KG1 (cell line): Measurements from ENCODE around the gene MTMR12.

ENCODE experiments used
- DNase-seq: peaks from one replicate; lab custom pipeline; 2025; lab: John Stamatoyannopoulos, UW

MTMR12 gene, protein sequence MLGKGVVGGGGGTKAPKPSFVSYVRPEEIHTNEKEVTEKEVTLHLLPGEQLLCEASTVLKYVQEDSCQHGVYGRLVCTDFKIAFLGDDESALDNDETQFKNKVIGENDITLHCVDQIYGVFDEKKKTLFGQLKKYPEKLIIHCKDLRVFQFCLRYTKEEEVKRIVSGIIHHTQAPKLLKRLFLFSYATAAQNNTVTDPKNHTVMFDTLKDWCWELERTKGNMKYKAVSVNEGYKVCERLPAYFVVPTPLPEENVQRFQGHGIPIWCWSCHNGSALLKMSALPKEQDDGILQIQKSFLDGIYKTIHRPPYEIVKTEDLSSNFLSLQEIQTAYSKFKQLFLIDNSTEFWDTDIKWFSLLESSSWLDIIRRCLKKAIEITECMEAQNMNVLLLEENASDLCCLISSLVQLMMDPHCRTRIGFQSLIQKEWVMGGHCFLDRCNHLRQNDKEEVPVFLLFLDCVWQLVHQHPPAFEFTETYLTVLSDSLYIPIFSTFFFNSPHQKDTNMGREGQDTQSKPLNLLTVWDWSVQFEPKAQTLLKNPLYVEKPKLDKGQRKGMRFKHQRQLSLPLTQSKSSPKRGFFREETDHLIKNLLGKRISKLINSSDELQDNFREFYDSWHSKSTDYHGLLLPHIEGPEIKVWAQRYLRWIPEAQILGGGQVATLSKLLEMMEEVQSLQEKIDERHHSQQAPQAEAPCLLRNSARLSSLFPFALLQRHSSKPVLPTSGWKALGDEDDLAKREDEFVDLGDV

DNA sequence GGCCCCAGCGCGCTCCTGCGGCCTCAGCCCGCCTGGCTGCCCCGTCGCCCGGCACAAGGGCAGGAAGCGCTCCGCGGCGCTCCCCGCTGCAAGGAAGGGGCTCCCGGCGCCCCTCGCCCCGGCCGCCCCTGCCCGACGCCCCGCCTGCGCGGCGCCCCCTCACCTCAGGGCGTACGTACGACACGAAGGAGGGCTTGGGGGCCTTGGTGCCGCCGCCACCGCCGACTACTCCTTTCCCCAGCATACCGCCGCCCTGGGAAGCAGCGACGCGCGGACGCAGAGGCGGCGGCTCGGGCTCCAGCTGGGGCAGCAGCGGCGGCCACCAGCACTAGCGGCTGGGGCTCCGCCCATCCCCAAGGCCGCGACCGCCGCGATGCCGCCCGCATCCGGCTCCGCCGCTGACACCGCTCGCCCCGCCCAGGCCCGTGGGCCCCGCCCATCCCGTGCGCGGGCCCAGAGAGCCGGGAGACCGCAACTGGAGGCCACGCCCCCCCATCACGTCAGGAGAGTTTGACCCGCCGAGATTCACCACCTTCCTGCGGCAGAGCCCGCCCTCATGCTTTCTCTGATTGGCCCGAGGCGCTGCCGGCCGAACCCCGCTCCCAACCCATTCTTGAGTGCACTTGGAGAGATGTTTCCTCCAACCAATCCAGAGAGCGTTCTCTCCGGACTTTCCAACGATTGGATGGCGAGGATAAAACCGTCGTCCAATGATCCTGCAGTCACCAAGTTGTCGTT lies at the start of gene MTMR12:
TSS of gene MTMR12 (minus strand) at position 345 of the 738 bp plus-strand sequence. CDS start at position 244, 101 bp downstream.
- peak; percentile 98 for DNase-seq

DNA sequence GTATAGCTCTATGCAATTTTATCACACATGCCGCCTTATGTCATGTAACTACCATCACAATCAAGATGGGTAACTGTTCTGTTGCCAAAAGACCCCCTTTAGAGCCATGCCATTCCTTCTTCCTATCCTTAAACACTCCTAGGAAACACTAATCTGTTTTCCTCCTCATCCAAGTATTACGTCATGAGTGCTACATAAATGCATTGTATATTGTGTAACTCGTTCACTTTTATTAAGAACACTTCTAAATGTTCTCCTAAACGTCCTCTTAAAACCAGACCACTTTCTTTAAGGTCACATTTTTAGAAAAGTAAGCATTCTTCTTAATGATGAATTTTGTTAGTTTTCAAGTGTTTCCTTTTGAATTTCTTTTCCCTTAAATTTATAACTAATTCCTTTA lies 49.8 kb upstream of the MTMR12 start:
- DNase-seq: no peak

DNA sequence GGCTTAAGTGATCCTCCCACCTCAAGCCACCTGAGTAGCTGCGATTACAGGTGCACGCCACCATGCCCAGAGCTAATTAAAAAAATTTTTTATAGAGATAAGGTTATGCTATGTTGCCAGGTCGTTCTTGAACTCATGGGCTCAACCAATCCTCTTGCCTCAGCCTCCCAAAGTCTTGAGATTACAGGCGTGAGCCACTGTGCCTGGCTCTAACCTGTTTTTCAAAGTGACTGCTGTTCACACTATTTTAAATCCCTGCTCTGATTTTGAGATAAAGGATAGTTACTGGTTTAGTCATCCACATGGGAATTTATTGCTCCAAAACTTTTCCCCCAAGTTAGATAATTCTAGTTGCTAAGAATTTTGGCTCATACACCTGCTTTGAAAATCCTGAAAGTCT lies 48.2 kb upstream of the MTMR12 start:
- DNase-seq: no peak

DNA sequence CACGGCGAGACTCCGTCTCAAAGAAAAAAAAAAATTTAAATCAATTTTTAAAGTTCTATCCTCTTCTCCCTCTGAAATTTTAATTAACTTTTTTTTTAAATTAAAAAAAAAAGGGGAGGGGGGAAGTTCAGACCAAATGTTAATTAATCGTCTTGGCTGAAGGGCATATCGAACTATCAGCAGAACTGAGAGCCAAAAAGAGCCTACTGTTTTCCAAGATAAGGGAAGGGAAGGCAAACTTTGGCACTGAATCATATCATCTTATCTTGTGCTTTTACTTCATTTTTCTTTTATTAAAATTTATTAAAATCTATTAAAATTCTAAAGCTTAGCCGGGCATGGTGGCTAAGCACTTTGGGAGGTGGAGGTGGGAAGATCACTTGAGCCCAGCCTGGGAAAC lies 45.9 kb upstream of the MTMR12 start:
- no peak for DNase-seq

DNA sequence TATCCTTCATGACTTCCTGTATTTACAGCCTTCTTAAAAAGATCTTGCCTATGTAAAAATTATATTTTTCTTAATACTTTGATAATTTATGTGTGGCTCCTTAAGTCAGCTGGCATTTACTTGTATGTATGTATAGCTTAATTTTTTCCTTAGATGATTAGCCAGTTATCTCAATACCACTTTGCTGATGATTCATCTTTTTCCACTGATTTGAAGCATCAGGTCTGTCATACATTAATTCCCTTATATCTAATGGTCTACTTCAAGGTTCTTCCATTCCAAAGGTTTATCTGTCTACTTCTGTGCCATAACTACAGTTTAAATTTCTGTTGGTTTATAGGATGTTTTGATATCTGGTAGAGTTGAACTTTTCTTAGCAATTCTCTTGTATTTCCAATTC lies 44.9 kb upstream of the MTMR12 start:
- DNase-seq: no peak

DNA sequence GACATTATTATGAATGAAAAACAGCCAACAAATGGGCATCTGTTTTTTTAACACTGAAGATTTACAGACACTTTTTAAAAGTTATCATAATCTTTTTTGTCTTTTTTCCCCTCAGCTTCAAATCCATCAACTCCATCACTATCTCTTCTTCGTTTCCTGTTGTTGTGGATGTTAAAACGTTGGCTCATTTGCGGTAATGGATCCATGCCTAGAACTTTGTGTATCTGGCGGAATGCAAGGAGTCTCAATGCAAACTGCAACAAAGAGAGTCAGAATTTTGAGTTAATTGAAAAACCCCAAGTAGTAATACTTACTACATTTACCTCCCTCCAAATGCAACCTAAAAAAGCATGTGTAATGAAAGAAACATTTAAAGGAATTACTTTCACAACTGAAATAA lies 42.9 kb upstream of the MTMR12 start:
- no peak for DNase-seq

DNA sequence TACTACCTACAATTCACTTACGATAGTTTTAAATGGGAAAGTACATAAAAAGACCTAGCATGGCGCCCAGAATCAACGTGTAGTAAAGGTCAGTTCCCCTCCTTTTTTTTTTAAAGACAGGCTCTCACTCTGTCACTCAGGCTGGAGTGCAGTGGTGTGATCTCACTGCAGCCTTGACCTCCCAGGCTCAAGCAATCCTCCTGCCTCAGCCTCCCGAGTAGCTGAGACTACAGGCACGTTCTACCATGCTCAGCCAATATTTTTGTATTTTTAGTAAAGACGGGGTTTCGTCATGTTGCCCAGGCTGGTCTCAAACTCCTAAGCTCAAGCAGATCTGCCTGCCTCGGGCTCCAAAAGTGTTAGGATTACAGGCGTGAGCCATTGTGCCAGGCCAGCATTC lies 40.7 kb upstream of the MTMR12 start:
- DNase-seq: no peak

DNA sequence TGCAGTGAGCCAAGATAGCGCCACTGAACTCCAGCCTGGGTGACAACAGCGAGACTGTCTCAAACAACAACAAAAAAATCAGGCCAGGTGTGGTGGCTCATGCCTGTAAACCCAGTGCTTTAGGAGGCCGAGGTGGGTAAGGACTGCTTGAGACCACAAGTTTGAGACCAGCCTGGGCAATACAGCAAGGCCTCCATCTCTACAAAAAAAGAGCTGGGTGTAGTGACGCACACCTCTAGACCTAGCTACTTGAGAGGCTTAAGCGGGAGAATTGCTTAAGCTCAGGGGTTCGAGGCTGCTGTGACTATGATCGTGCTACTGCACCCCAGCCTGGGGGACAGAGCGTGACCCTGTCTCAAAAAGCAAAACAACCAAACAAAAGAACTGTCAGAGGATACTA lies 39.9 kb upstream of the MTMR12 start:
- DNase-seq: no peak

DNA sequence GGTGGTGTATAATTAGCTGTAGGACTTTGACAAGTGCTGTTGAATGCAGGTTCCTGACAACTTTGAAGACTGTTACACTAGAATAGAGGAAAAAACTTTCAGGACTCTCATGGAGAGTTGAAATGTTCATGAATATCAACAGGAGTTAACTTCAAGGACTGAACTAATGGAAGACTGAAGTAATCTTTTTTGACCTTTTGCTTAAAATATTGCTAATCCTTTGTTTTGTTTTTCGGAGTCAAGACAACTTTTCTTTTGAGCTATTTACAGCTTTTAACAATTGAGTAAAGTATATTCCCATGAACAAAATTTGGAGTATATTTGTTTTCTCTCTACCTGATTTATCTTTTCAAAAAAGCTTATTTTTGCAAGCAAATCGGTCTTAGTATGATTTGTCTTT lies 34.1 kb upstream of the MTMR12 start:
- no peak for DNase-seq

DNA sequence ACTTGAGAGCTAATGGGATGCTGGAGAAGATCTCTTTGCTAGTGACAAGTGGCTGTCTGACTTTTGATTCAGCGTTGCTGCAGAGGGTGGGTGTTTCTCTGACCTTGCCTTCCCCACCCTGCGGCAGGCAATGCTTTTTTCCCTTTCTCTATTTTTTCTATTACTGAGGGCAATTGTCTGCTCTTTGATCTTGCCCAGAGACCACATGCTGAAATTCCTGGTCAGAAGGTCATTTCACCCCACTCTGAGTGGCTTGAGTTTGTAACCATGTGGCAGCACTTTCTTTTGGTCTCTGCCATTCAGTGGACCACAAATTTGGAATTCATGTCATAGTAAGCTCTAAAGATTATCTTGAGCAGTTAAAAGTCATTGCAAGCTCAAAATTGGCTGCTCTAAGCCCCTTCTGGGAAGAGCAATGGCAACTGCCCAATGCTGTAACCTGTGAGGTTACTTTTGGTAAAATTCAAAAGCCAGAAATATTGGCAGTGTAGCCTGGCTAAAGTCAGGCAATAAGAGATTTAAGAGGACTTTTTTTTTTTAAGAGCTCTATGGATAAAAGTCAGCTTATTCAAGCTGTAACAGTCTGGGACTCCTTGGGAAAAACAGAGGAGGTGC lies 30.4 kb upstream of the MTMR12 start:
- no peak for DNase-seq

DNA sequence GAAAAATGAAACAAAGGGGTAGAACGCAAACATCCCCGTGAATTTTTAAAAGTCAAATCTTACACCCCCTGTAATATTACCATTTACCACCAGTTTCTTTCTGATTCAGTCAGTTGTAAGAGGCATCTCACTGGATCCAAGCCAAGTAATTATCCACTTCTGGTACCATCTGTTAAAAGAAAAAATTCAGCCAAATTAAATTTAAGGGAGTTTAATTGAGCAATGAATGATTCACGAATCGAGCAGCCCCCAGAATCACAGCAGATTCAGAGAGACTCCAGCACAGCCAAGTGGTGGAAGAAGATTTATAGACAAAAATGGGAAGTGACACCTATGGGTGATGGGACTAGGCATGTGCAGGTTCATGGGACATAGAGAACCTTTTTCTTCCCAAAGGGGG lies 29.9 kb upstream of the MTMR12 start:
- no peak for DNase-seq

DNA sequence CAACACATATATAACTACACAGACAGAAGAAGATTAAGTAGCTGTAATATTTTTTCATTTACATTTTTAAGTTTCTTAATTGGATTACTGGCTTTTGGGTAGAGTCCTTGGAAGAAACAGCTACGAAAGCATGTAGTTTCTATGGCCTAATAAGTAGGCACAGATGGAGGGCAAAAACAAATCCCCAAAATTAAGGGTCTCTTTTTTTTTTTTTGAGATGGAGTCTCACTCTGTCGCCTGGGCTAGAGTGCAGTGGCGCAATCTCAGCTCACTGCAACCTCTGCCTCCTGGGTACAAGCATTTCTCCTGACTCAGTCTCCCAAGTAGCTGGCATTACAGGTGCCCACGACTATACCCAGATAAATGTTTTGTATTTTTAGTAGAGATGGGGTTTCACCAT lies 27.1 kb upstream of the MTMR12 start:
- no peak for DNase-seq

DNA sequence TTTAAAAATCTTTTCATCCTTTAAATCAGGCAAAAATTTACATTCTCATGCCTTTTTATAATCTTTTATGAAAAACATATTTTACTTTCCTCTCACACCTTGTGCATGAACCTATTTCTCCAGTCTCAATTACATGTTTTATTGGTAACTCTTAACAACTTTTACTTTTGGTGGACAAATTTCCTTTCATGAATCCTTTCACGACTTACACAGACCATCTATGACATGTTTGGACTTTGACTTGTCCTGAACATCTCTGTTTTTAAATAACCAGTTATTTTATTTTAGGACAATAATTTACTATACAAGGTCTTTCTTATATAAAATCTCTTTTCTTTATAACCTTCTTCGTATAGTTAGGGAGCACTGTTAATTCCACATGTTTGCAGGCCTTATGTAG lies 26.5 kb upstream of the MTMR12 start:
- no peak for DNase-seq

DNA sequence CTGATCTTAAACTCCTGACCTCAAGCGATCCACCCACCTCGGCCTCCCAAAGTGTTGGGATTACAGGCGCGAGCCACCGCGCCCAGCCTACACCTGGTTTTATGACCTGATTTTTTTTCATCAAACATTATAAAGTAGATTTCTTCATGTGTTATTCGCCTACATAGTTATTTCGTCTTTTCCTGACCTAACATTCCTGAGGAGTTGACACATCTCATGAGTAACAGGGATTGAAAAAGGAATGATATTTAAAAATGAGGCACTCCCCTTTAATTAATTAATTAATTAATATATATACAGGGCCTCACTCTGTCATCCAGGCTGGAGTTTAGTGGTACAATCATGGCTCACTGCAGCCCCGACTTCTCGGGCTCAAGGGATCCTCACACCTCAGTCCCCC lies 20.2 kb upstream of the MTMR12 start:
- DNase-seq: no peak

DNA sequence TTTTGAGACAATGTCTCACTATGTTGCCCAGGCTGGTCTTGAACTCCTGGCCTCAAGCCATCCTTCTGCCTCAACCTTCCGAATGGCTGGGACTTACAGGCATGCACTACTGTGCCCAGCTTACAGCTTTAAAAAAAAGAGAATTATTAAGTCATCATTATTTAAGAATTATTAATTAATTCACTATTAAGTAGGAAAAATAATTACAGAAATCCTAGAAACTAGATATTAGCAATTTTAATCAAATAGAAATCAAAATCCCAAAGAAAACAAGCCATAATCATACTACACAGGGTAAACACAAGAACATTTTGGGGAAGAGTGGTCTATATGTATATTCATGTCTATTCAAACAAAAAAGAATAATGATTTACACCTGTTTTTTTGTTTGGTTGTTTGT lies 19.6 kb upstream of the MTMR12 start:
- DNase-seq: no peak

DNA sequence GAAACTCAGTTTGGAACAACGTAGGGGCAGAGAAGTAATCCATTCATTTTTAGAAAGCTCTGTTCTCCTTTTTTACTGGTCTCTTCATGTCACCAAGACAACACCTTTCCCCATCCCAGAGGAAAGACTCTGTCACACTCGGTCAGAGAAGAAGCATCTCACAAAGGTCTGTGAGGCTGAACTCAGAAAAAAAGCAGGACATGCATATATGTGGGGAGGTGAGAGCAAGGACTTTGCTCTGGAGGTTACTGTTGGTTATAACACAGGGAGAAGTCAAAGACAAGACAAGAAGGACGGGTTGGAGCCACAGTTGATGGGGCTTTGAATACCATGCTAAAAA lies 19.2 kb upstream of the MTMR12 start:
- no peak for DNase-seq

DNA sequence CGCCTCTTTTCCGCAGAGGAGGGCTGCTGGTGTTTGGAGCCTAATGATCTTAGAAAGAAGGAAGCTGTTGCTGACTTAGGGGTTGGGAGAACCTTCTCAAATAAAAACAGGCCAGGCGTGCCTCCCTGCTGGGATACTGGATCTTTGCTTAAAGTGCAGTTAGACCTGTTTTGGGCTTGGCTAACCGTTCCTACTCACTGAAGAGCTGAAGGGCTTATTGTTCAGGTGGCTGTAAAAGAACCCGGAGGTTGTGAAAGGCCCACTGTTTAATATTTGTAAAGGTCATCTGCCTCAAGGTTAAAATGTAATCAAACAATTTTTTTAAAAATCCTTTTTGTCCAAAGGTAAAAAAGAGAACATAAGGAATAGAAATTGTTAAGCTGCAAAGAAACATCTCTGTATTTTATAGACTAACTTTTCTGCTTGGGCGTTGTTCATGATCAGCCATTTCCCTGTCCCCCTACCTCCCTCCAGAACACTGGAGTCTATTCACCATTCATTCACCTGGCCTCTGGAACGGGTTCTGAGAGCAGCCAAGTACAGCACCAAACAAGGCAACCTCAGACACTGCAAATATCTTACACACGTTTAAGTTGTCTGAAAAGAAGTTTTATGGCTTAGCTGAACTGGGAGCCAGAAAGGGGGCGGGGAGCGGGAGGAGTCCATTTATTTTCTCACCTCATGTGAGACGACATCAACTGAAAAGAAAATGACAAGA lies 18.6 kb upstream of the MTMR12 start:
- no peak for DNase-seq

DNA sequence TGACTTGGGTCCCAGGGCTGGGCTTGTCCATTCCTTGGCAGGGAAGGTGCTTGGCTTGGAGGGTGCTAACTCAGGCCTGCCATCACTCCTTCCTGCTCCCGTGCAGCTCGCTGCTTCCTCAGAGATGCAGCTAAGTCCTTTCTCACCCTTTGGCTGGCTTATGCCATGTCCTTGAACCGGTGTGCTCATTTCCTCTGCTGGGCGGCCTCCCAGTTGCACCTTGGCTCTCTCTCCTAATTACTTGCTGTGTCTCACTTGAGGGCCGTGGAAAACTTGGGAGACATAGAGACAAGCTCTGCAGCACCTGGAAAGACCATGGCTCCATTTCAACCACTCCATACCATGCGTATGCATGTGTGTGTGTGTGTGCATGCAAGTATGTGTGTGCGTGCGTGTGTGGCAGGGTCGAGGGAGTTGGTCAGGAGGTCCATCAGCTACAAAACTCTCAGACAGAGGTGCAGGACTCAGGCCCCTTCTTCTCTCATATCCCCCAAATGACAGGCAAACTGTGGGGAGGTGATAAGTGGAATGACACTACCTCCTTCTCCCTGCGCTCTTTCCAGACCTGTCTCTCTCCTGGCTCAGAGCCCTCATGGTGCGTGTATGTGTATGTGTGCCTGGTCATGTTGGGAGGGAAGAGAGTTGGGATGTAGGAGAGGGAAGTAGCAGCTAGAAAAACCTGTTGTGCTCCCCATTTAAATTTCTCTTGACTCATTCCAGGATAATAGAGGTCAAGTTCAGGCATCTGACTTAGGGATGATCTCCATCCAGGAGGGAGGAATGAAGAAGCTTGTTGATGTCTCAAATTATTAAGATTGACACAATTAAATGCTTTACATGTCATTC lies 17.6 kb upstream of the MTMR12 start:
- no peak for DNase-seq

DNA sequence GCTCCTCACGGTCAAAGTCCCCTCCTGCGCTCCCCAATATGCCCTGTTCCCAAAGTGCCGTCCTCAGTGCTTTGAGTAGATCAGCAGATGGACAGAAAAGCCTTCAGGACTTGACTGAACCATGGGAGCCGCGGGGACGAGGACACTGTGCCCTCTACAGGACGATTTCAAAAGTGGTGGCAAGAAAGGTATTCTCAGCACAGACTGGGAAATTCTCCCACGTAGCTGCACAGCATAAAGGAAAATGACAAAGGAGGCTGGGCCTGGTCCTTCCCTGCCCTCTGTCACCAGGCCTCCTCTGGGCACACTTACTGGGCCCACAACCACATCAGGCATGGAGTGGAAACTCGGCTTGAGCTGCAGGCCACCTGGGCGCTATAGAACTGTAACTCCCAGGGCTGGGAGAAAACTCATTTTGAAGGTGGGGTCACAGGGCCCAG lies 16.7 kb upstream of the MTMR12 start:
- peak; percentile 13 for DNase-seq

DNA sequence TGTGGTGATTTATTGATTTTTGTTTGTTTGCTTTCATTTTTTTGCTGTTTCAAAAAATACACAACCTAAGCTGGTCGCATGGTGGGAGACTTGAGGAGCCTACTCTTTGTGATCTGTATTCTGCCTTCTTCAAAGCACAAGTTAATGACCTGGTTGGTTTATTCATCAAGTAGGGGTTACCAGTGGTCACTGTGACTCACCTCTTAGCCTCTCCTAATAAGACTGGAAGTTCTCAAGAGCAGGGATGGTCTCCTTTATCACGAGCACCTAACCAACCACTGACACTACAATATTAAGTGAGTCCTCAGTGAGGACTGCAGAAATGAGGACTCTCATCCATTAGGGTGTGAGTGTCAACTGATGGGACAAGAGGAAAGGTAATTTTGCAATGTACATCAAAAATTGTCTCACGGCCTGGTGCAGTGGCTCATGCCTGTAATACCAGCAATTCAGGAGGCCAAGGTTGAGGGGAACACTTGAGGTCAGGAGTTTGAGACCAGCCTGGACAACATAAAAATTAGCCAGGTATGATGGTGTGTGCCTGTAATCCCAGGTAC lies 13.6 kb upstream of the MTMR12 start:
- no peak for DNase-seq

DNA sequence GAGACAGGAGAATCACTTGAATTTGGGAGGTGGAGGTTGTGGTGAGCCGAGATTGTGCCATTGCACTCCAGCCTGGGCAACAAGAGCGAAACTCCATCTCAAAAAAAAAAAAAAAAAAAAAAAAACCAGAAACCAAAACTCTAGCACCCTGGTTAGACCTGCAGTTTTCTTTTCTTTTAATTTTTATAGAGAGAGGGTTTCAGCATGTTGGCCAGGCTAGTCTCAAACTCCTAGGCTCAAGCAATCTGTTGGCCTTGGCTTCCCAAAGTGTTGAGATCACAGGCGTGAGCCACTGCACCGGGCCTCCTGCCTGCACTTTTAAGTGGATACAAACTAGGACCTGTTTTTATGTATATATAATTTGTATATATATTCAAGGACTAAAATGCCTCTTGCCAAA lies 12.9 kb upstream of the MTMR12 start:
- no peak for DNase-seq
